IPS DF 19.7 (cell line): ENCODE results near the gene PGS1.

Source experiments
- DNase-seq: peaks from one replicate; pipeline ENCODE4 v3.0.0-alpha.2; 2013; ENCODE audit warnings: low read depth, low spot score

The PGS1 gene

GRCh38 chr17:78346605-78347250 lies 31.7 kb upstream of the PGS1 start:
- DNase-seq: no peak

DNA sequence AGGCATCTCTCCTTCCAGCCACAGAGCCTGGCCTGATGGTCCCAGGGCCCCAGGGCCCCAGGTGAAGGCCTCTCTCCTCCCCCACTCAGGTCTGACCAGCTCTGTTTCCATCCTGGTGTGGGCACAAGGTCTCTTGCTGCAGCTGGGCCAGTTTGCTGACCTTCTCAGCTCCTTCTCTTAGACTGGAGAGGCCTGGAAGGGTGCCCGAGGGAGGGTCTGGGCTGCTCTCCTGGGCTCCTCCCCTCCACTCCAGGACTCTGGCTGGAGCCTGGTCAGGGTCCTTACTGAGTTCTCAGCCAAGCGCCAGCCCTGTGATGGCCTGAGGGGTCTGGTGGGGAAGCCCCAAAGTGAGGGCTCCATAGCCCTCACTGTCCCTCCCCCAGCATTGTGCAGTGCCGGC lies 31.0 kb upstream of the PGS1 start:
- no peak for DNase-seq

- DNase-seq: no peak
These were observed 30.2 kb upstream of the PGS1 start for GRCh38 chr17:78348055-78348770.

DNA sequence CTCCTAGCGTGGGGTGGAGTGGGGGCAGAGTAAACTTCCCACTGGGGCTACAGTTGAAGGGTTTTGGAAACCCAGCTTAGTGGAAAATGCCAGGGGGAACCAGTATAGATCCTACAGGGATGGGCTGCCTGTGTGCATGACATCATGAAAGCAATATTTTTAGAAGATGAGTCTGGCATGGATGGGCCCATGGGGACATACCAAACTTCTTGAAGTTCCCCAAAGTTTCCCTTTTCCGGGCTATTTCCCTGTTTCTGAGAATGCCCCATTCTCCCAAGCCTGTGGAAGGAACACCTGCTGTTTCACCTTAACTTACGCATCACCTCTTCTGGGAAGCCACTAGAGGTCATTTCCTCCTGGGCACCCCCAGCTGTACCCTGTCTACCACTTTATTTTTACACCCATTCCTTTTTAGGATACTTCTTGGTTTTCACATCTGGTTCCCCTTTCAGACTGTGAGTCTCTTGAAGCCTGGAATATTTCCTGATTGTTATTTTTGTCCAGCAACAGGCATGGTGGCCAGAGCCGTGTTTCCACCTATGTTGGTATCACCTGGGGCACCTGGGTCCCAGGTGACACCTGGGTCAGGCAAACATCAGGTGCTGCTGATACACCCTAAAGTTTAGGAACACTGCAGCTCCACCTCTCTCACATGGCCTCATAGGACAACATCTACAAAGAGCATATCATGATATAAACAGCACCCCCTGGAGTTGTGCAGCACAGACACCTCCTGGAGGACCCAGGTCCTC lies 28.4 kb upstream of the PGS1 start:
- no peak for DNase-seq

GRCh38 chr17:78351449-78352006 lies 26.9 kb upstream of the PGS1 start:
- DNase-seq: peak; percentile 89

DNA sequence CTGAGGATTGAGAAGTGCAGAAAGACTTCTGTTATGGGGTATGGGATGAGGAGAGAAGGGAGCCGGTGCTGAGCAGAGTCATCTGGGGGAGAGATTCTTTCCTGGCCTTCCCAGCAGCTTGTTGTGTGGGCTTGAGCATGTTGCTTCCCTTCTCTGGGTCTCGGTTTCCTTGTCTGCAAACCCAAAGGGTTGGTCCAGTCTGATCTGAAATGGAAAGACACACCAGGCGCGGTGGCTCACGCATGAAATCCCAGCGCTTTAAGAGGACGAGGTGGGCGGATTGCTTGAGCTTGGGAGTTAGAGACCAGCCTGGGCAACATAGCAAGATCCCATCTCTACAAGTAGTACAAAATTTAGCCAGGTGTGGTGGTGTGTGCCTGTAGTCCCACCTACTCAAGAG lies 24.6 kb upstream of the PGS1 start:
- DNase-seq: no peak

- no peak for DNase-seq
These were observed 23.3 kb upstream of the PGS1 start for GRCh38 chr17:78355045-78355641.

- no peak for DNase-seq
These were observed 22.7 kb upstream of the PGS1 start for GRCh38 chr17:78355701-78356100.

DNA sequence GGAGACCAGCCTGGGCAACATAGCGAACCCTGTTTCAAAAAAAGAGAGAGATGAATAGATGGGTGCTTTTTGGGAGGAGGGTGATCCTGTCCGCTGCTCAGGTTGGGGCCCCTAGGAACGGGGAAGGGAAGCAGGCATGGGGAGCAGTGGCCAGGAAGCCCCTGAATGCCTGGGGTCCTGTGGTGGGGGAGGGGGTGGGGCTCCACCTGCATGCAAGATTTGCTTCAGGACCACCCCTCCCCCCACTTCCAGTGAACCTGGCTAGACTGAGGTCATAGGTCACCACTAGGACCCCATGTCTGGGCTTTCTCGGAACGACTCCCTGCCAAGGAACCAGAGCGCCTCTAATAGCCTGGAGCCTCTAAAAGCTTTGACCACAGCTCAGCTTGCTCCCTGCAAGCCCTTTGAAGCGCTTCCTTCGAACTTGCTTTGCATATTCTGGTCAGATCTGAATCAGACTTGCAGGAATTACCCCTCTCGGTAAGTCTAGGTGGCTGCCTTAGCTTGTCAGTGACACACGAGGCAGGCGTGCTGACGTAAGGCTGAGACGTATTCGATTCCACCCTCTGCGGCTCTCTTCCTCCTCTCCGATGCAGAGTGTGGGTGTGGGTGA lies 22.2 kb upstream of the PGS1 start:
- DNase-seq: peak; percentile 90

GRCh38 chr17:78357177-78357586 lies 21.3 kb upstream of the PGS1 start:
- no peak for DNase-seq

DNA sequence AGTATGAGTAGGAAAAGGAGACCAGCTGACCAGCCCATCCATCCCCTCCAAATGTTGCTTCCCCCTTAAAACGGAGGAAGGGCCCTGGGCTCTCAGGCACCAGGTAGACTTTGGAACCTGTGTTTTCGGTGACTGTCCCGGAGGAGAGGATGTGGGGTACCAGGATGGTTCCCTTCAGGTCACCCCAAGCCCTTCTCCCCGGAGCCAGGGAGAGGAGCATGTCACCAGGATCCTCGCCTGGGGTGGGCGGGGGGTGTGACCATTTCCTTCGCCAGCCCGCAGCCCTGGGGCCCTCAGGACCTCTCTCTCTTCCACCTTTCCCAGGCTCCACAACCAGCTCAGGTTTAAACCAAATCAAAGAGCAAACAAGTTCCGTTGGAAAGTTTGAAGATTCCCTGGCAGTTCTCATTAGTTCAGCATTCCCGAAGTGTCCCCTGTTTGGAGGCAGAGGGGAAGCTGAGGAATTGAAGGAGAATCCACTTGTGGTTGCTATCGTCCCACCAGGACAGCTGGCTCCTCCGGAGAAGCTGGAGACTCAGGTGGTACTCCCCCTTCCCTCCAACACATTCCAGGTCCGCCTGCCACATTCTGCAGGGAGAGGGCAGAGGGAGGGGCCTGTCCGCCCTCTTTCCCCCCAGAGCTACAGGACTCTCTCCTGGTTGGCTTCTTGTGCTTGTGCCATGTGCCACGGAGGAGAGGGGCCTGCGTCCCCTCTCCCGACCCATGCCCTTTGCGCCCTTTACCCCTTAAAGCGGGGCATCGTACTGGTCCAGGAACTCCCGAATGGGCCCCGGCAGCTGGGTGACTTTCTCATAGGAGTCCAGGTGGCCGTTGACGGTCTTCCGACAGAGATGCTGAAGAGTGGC lies 20.5 kb upstream of the PGS1 start:
- no peak for DNase-seq

- no peak for DNase-seq
These were observed 19.7 kb upstream of the PGS1 start for GRCh38 chr17:78358538-78359320.

- DNase-seq: no peak
These were observed 19.0 kb upstream of the PGS1 start for GRCh38 chr17:78359321-78359996.

GRCh38 chr17:78359997-78360370 lies 18.5 kb upstream of the PGS1 start, which contains the start of gene SOCS3:
Gene SOCS3 (minus strand): TSS chr17:78360077. CDS start chr17:78359095, 982 bp downstream.
- DNase-seq: no peak

- DNase-seq: no peak
These were observed 17.9 kb upstream of the PGS1 start for GRCh38 chr17:78360371-78361224.

DNA sequence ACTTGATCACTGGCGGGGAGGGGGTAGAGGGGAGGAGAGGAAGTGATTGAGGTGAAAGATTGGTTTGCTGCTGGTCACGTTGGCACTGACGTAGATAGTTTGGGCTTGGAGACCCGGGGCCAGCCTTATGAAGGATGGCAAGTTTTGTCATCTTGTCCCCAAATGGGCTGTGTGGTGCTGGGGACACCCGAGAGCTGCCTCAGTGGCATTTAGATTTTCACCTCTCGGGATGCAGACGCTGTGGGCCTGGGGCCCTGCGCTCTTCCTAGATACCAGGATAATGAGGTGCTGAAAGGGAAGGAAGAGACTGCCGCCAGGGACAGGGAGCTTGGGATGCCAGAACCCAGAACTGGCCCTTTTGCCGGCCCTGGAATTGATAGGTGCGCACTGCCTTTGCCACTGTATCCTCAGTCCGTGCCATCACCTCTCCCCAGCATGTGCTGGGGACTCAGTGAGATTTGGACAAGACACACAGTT lies 17.2 kb upstream of the PGS1 start:
- DNase-seq: no peak

DNA sequence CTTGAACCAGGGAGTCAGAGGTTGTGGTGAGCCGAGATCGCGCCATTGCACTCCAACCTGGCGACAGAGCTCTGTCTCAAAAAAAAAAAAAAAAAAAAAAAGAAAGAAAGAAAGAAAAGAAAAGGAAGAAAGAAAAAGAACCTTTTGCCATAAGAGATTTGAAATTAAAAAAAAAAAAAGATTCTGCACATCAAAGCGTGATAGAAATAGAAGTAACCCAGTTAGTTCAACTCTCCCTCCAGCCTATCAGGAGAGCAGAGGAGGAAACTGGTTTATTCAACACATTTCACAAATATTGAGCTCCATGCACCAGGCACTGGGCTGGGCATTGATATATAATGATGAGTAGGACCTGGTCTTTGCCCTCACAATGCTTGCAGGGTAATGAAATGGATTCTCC lies 16.2 kb upstream of the PGS1 start:
- DNase-seq: no peak

DNA sequence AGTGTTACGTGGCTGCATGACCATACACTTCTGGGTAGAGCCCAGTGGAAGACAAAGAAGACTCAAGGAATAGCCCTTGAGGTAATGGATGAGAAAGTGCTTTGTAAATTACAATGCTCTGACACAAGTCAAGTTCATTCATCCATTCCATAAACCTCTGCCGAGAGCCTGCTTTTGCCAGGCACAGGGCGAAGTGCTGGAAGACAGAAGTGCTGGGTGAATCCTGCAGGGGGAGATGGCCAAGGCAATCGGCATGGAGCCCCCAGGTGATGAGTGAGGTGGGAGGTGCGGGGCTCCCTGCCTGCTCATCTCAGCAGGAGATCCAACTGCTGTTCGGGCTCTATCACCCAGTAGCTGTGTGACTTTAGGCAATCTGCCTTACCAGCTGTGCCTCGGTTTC lies 15.8 kb upstream of the PGS1 start:
- no peak for DNase-seq
